GM18499 (cell line): ENCODE results near the gene SPATA20.

ENCODE experiments used
- ATAC-seq: cut with Tn5 transposase; IDR thresholded peaks from one replicate; pipeline ENCODE4 v1.9.1; 2021; ENCODE audit warnings: moderate number of reproducible peaks; ENCODE audit not compliant: insufficient read depth, unreplicated experiment

The SPATA20 gene

GRCh38 chr17:50557630-50558029 is 10.7 kb downstream of the SPATA20 start:
- no peak for ATAC-seq

GRCh38 chr17:50558091-50558490 is 11.1 kb downstream of the SPATA20 start:
- no peak for ATAC-seq

GRCh38 chr17:50558581-50558940 is 11.6 kb downstream of the SPATA20 start:
- no peak for ATAC-seq

- no peak for ATAC-seq
Observed at GRCh38 chr17:50558941-50559614, 12.1 kb downstream of the SPATA20 start.

- no peak for ATAC-seq
Observed at GRCh38 chr17:50559674-50560184, 12.8 kb downstream of the SPATA20 start.

GRCh38 chr17:50560185-50560824 is 13.3 kb downstream of the SPATA20 start, which contains the start of gene CACNA1G:
CACNA1G (plus strand) TSS chr17:50560715; CDS start chr17:50561460, 745 bp downstream.
- peak; percentile 82 for ATAC-seq

GRCh38 chr17:50560931-50561745 is 14.2 kb downstream of the SPATA20 start:
- ATAC-seq: no peak

- no peak for ATAC-seq
Observed at GRCh38 chr17:50561746-50562141, 14.8 kb downstream of the SPATA20 start.

GRCh38 chr17:50562242-50563091 is 15.5 kb downstream of the SPATA20 start:
- no peak for ATAC-seq

GRCh38 chr17:50563092-50563511 is 16.1 kb downstream of the SPATA20 start:
- ATAC-seq: no peak

- ATAC-seq: no peak
Observed at GRCh38 chr17:50564916-50565315, 17.9 kb downstream of the SPATA20 start.

- ATAC-seq: no peak
Observed at GRCh38 chr17:50565402-50566350, 18.7 kb downstream of the SPATA20 start.

GRCh38 chr17:50566886-50567285 is 19.9 kb downstream of the SPATA20 start:
- ATAC-seq: no peak

- ATAC-seq: no peak
Observed at GRCh38 chr17:50568659-50569058, 21.7 kb downstream of the SPATA20 start.

- no peak for ATAC-seq
Observed at GRCh38 chr17:50569592-50569991, 22.6 kb downstream of the SPATA20 start.

- no peak for ATAC-seq
Observed at GRCh38 chr17:50570032-50570431, 23.1 kb downstream of the SPATA20 start.

- ATAC-seq: no peak
Observed at GRCh38 chr17:50570528-50570927, 23.6 kb downstream of the SPATA20 start.

GRCh38 chr17:50571681-50572080 is 24.7 kb downstream of the SPATA20 start:
- ATAC-seq: no peak

- no peak for ATAC-seq
Observed at GRCh38 chr17:50572541-50572940, 25.6 kb downstream of the SPATA20 start.
